Testis (tissue), 2 donors: ENCODE measurements around the gene UBAC2.

Experiments used
- POLR2A ChIP-seq: fragments of 450-650 bp; IDR thresholded peaks from one replicate; pipeline ENCODE4 v1.6.1; 2017; ENCODE audit warnings: antibody characterized with exemption, mild to moderate bottlenecking, moderate library complexity
- TF ChIP-seq, protein P1 (sequence below), 3 experiments: fragments of 450-650 bp in 2 of 3; fragments of 200-600 bp in 1 of 3; sonication (generic) in 1 of 3; IDR thresholded peaks; one replicate each; pipeline ENCODE4 v1.5.1; 2016 to 2019; ENCODE audit warnings: antibody characterized with exemption in 3 of 3, mild to moderate bottlenecking in 2 of 3, moderate library complexity in 1 of 3

DNA sequence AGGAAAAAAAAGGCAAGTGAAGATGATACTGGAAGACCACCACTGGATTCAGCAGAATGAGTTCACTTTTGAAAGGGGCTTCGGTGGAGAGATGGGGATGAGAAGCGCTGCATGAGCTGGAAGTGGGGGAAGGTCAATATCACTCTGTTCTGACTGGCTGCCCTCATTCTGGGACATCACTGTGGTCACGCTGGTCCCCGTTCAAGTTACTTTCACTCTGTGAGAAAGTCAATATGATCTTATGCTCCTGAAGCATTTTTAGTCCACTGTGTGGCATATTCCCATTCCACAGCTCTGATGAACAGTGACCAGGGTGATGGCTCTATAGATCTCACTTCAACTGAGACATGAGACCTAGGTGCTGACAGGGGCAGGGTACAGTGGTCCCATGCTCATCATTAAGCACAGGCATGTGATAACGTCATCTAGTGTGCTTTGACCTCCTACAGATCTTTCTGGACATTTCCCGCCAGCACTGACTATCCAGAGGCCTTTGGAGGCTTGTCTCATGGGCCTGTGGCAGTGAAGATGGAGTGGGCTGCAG, 146.8 kb downstream of the UBAC2 start:
- TF ChIP-seq, protein P1, sequence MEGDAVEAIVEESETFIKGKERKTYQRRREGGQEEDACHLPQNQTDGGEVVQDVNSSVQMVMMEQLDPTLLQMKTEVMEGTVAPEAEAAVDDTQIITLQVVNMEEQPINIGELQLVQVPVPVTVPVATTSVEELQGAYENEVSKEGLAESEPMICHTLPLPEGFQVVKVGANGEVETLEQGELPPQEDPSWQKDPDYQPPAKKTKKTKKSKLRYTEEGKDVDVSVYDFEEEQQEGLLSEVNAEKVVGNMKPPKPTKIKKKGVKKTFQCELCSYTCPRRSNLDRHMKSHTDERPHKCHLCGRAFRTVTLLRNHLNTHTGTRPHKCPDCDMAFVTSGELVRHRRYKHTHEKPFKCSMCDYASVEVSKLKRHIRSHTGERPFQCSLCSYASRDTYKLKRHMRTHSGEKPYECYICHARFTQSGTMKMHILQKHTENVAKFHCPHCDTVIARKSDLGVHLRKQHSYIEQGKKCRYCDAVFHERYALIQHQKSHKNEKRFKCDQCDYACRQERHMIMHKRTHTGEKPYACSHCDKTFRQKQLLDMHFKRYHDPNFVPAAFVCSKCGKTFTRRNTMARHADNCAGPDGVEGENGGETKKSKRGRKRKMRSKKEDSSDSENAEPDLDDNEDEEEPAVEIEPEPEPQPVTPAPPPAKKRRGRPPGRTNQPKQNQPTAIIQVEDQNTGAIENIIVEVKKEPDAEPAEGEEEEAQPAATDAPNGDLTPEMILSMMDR (IDR thresholded peaks at IDR 0.05), result no peak
- TF ChIP-seq POLR2A, result no peak
